Islet of Langerhans (tissue), 1 donor: ENCODE measurements around the gene IGFBP4.
"Not testable (repeated sequence)": the region's sequence is repeated elsewhere in the genome, so short reads cannot be mapped to it uniquely, and the experiment has no call there.

ENCODE experiments used
- FAIRE-seq: peaks from one replicate; lab custom pipeline; 2011; peaks lifted over from hg19 to GRCh38; lab: Jason Lieb, UNC

Gene IGFBP4

DNA sequence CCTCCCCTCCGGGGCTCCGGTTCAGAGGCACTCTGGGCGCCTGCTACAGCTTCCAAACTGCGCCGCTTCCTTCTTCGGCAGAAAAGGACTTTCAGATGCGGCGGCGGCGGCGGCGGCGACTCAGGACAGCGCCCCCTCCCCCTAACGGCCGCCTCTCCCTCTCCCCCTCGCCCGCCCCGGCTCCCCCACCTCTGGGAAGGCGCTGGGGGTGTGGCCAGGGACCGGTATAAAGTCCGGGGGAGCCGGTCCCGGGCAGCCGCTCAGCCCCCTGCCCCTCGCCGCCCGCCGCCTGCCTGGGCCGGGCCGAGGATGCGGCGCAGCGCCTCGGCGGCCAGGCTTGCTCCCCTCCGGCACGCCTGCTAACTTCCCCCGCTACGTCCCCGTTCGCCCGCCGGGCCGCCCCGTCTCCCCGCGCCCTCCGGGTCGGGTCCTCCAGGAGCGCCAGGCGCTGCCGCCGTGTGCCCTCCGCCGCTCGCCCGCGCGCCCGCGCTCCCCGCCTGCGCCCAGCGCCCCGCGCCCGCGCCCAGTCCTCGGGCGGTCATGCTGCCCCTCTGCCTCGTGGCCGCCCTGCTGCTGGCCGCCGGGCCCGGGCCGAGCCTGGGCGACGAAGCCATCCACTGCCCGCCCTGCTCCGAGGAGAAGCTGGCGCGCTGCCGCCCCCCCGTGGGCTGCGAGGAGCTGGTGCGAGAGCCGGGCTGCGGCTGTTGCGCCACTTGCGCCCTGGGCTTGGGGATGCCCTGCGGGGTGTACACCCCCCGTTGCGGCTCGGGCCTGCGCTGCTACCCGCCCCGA, at the start of gene IGFBP4:
TSS of gene IGFBP4 (plus strand) at position 255 of the 792 bp plus-strand sequence. CDS start at position 541, 286 bp downstream.
- no peak for FAIRE-seq

DNA sequence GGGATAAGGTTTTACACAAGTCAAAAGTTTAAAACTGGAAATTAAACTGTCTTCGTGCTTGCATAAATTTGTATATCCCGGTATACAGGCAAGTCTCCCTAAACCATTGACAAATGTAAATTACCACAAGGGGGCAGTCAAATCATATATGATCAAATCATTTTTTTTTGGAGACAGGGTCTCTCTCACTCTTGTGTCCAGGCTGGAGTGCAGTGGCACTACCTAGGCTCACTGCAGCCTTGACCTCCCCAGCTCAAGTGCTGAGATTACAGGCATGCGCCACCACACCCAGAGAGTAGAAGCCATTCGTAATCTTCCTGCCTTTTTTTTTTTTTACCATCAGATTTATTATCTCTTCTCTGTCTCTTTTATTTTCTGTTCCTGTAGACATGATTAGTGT, 44.1 kb upstream of the IGFBP4 start:
- no peak for FAIRE-seq

DNA sequence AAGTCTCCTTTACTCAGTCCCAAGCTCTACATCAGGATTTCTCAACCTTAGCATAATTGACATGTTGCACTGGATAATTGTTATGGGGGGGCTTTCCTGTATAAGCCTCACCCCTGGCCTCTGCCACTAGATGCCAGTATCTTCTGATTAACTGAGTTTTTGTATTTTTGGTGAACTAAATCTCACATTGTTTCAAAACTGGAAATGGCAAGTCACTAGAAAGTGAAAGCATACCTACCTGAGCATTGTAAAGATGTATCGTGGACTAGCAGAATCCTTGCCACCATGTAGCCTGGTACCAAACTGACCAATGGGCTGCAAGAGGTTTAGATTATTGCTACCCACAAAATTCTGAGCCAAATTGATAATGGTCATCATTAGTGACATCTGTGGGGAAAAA, 40.6 kb upstream of the IGFBP4 start:
- no peak for FAIRE-seq

DNA sequence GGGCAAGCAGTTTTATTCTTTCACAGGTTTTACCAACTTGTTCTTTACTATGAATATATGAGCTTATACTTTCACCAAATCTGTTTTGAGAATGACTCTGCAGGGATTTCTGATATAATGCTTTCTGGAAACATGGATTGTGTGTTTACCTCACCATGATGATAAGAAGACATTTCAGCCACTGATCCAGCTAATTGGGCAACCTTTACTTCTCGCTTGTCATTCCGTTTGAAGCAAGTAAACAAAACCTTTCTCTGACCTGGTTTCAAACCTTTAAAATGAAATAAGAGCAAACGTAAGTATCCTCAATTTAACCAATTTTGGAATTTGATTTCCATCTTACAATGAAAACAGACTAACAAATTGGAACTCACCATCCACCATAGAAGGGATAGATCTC, 39.2 kb upstream of the IGFBP4 start:
- FAIRE-seq: no peak

DNA sequence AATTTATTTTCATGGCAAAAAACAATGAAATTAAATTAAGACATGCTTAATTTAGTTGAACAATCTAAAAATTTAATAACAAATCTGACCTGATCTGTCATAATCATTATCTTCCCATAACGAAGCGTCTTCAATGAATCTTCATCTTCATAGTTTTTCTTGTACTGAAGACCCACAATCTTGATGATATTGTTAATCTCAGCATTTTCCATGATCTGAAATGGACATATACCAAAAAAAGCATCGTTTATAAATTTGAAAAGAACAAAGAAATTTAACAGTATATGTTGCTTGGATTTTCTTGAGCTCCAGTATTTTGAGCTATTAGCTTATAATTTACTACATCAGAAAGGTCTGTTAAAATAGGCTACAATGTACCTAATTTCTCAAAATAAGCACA, 35.8 kb upstream of the IGFBP4 start:
- no peak for FAIRE-seq

DNA sequence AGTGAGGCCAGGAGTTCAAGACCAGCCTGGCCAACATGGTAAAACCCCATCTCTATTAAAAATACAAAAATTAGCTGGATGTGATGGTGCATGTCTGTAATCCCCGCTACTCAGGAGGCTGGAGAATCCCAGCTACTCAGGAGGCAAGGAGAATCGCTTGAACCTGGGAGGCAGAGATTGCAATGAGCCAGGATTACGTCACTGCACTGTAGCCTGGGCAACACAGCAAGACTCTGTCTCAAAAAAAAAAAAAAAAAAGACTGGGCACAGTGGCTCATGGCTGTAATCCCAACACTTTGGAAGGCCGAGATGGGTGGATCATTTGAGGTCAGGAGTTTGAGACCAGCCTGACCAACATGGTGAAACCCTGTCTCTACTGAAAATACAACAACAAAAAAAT, 33.7 kb upstream of the IGFBP4 start:
- not testable (repeated sequence) for FAIRE-seq

DNA sequence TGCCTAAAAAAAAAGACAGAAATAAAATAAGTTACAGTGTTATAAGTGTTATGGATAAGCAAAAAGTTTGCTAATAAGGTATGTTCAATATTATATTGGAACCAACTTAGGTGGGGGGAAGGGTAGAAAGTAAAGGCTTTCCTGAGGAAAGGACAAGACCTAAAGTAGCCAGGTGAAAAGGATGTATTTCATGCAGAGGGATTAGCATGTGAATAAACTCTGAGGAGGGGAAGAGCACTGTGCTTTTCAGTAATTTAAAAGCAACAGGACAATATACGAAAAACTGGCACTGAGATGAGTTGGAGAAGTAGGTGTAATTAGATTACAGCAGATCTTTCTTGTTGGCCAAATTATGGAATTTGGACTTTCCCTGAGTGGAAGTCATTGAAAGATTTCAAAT, 33.2 kb upstream of the IGFBP4 start:
- FAIRE-seq: no peak

DNA sequence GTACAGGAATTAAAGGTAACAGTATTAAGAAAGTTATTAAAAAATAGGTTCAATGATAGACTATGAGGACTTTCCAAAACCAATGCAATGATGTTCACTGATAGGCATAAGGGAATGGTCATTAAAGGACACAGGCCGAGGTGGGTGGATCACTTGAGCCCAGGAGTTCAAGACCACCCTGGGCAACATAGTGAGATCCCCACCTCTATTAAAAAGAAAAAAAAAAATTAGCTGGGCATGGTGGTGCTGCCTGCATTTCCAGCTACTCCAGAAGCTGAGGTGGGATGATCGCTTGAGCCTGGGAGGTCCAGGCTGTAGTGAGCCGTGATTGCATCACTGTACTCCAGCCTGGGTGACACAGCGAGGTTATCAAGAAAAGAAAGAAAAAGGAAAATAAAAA, 31.4 kb upstream of the IGFBP4 start:
- FAIRE-seq: no peak

DNA sequence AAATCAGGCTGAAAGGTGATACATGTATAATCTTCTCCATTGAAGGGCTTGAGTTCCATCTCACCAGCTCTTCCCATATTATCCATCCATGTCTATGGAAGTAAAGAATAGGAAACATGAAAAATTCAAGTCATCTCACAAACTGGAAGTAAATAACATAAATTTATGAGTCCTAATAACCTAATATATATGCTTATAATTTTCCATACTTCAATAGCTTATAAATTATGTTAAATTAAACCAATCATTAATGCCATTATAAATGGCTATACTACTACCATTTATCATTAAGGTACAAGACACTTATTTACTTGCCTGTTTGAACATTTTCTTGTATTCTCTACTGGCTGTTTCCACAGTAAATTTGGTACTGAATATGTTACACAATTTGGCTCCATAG, 30.4 kb upstream of the IGFBP4 start:
- no peak for FAIRE-seq

DNA sequence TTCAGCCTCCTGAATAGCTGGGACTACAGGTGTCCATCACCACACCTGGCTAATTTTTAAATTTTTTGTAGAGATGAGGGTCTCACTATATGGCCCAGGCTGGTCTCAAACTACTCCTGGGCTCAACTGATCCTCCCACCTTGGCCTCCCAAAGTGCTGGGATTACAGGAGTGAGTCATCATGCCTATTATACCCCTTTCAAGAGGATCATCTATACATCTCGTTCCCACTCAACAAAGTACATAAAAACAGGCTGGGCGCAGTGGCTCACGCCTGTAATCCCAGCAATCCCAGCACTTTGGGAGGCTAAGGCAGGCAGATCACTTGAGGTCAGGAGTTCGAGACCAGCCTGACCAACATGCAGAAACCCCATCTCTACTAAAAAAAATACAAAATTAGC, 28.9 kb upstream of the IGFBP4 start:
- not testable (repeated sequence) for FAIRE-seq

DNA sequence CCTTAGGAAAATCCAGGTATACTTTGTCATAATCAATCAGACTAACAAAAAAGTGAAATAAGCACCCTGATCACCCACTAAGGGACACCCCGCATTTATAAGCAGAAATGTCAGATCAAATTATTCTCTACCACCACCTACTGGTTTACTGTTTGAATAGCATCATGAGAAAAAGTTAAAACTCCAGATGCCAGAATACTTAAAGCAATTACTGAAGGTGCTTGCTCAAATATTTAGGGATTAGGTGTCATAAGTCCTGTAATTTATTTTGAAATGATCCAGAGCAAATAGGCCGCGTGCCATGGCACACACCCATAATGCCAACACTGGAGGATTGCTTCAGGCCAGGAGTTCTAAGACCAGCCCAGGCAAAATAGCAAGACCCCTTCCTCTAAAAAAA, 27.9 kb upstream of the IGFBP4 start:
- FAIRE-seq: peak; percentile 47

DNA sequence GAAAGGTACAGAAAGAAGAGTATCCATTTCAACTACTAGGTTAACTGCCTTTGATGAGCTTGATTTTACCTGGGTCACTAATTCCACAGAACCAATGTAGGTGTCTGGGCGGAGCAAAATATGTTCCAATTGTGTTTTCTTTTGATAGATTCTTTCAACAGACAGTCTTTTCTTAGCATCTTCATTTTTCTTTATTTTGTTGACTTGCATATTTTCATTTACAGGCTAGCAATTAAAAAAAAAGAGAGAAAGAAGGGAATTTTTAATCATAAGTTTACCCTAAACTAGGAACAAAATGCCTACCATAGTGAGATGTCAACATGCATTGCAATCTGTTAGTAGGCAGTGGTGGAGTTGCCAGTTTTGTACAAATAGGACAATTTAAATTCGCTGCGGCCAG, 26.6 kb upstream of the IGFBP4 start:
- no peak for FAIRE-seq

DNA sequence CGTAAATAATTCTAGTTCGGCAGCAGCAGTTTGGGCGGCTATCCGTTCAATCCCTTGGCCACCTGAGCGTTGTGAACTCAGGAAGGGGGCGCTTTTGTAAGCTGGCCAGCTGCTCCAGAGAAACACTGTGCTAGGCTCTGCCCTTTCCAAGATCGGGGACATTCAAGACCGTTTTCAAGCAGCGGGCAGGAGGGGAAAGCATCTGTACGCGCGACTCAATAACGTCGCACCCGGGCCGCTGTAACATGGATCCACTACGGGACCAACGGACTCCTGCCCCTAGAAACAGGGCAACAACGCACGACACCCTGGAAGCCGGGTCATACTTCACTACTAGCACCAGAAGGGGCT, 26.0 kb upstream of the IGFBP4 start:
- no peak for FAIRE-seq

DNA sequence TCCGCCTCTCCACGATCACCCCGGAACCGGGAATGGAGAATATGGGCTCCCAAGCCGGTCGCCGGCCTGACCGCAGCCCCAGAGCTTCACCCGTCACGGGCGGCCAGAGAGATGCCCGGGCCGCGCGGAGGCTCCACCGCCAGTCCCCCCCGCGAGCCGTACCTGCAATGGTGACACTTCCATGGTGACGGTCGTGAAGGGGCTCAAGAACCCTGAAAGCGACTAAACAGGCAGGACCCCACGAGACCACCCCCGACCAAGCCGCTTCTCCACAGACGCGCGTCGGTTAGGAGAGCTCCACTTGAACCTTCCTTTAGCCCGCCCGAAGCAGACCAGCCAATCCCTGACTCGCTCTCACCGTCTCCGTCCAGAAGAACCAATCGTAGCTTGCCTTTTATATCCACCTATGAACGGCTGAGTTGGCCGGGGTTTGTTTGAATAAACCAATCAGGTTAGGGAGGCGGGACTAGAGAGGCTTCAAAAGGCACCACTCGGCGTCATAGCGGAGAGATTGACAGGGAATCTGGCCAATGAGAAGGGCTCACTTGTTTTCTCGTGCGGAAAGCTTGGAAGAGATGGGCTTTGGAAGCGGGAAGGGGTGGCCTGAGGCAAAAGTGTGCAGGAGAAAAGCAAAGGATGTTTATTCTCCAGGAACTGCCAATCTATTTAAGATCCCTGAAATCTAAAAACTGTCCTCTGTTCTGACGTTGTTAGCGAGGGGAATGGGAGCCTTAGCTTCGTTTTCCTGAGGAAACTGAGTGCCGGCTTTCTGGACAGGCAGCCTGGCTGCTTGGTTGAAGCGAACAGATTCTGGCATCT, 25.4 kb upstream of the IGFBP4 start, which contains the start of gene TOP2A:
TSS of gene TOP2A (minus strand) at position 288 of the 819 bp plus-strand sequence. CDS start at position 183, 105 bp downstream.
- FAIRE-seq: peak; percentile 99

DNA sequence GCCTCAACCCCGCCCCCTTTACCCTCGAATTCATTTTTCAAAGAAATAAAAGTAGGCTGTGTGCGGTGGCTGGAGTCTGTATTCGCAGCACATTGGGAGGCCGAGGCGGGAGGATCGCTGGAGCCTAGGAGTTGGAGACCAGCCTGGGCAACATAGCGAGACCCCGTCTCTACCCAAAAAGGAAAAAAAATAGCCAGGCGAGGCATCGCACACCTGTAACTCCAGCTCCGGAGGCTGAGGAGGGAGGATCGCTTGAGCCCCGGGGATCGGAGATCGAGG, 24.9 kb upstream of the IGFBP4 start:
- no peak for FAIRE-seq

DNA sequence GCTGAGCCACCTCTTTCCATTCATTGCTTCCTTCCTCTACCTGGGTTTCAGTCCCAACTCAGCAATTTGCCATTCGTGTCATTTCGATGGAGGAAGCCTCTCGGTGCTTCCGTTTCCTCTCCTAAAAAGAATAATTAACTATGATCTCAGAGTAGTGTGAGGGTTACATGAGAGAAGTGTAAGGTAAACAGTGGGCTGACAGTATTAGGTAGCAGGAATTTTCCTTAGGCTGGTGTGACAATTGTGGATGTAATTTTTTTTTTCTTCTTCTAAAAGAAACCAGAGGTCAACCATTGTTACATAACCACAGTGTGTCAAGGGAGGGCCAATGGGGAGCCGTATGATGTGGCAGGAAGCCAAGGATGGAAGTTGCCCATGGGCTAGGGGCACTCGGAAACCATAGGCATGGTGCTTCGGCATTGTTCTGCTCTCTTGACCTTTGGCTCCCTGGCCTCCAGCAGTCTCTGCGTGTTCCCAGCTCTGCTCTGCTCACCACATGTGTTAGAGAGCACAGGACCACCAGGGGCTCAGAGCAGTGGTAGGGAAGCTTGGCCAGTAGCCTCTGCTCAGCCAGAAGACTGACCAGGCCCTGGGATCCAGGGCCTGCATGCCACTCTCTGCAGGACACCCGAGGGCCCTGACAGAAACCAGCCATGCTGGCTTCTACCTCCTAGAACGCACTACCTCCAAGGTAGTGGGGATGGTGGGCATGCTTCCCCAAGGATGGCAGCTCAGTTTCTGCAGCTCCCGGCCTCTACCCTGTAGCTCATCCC, 23.5 kb upstream of the IGFBP4 start:
- FAIRE-seq: no peak

DNA sequence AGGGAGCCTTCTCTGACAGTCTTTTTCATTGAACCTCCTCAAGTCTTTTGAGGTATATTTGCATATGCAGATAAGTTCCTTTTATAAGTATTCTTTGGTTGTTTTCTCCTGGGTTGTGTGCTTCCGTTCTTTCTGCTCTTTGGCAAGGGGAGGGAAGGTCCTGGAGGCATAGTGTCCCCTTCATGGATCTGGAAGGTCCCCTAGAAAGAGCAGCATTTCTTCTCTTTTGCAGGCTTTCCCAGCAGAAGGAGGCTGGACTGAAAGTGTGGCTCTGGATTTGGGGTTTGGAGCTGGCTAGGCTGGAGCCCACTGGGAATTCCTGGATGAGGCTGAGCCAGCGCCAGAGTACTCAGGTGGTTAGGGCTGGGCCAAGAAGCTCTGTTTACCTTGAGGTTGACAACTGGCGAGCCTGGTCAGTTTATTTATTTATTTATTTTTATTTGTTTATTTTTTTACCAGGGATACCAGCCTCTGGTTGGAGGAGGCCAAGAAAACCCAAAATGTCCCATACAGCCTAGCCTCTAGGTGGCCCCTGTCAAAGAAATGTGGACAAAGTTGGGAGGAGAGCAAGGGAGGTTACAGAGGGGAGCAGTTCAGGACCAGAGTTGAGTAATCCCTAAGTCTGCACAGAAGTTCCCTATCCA, 20.1 kb upstream of the IGFBP4 start:
- FAIRE-seq: no peak

DNA sequence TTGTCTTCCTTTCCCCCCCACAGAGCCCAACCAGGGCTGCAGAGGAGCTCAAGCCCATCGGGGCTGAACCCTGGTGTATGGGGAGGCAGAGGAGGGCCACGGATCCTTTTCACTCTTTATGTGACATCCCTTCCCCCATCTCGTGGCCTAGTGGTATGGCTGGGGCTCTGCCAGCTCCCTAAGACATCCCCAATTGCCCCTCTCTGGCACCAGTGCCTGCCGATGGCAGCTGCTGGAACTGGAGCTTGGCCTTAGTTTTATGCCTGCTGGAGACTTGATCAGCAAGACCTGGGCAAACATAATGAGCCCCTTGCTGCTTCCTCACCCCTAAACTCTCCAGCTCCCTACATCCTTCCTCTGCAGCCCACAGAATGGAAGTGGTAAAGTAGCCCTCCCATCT, 17.5 kb upstream of the IGFBP4 start:
- no peak for FAIRE-seq

DNA sequence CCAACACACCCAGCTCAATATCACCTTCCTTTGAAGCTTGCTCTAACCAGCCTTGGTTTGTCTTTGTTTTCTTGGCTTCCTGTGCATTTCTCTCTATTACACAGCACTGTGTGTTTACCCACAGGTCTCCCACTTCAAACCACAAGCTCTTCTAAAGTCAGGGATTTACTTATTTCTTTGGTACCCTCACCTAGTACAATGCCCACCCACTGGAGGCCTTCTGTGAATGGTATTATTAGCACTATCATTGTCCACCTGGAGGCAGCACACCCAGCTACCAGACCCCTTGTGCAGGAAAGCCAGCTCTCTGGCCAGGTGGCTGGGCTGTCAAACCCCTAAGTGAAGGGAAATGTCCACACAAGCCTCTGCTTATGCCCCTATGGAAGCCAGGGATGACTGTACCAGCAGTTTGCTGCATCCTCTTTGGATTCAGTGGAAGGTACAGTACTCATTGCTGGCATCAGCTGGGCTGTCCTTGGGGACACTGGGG, 16.2 kb upstream of the IGFBP4 start:
- FAIRE-seq: no peak

DNA sequence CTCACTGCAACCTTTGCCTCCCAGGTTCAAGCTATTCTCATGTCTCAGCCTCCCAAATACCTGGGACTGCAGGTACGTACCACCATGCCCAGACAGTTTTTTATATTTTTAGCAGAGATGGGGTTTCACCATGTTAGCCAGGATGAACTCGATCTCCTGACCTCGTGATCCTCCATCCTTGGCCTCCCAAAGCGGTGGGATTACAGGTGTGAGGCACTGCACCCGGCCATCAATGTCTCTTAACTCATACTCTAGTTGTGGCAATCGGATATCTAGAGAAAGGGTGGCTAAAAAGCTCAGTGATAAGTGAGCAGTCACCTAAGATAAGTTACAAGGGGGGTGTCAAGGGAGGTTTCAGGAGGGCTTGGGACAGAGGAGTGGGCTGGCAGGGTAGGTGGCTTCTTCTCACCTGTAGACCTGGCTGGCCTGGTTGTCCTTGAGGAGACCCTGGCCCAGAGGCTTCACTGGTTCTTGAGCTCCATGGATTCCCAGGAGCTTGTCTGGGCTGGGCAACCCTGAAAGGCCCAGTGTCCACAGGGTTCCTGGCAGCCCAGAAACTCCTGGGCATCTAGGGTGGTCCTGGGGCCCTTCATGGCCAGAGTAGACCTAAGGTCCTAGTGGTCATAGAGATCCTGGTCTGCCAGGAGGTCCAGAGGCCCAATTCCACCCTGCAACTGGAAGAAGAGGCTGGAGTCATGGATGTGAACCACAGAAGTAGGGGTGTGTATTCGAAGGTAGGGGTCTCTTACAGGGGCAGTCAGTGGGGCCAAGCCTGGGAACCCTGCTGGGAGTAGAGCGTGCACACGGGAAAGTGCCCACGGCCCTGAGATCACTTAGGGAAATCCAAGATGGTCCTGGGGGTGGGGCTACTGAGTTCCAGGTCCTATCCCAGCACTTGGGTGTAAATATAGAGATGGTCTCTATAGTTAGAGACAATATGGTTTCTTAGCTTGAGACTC, 12.7 kb upstream of the IGFBP4 start:
- no peak for FAIRE-seq

DNA sequence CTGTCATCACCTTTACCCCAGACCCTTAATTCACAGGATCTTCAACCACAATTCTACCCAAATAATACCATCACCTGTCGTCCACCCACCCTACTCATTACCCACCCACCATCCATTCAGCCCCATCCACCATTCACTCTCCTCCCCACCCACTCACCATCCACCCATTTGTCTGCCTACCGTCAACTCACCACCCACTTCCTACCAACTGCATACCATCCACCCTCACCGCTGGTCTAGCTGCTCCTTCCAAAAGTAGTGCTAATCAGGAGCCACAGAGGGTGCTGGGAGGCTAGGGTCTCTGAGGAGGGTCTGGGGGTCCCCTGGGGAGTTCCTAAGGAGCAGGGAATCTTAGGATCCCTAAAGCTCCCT, 12.0 kb upstream of the IGFBP4 start:
- FAIRE-seq: no peak
